Breast epithelium (tissue), 3 donors: Measurements from ENCODE around the gene TLE7.

Source experiments
- POLR2A ChIP-seq: fragments of 450-650 bp; IDR thresholded peaks from one replicate; pipeline ENCODE4 v1.6.1; 2016; ENCODE audit warnings: antibody characterized with exemption, mild to moderate bottlenecking, moderate library complexity
- POLR2AphosphoS5 ChIP-seq, 3 donors: sonication (generic); formaldehyde crosslinking; IDR thresholded peaks; one replicate each; pipeline ENCODE4 v1.6.1; 2017; ENCODE audit warnings: antibody characterized with exemption in 3 of 3
- TF ChIP-seq, protein P1 (sequence below), 3 donors: fragments of 450-650 bp; IDR thresholded peaks; one replicate each; pipeline ENCODE4 v1.5.1; 2016 to 2017; ENCODE audit warnings: antibody characterized with exemption in 3 of 3, mild to moderate bottlenecking in 3 of 3, moderate library complexity in 3 of 3

DNA sequence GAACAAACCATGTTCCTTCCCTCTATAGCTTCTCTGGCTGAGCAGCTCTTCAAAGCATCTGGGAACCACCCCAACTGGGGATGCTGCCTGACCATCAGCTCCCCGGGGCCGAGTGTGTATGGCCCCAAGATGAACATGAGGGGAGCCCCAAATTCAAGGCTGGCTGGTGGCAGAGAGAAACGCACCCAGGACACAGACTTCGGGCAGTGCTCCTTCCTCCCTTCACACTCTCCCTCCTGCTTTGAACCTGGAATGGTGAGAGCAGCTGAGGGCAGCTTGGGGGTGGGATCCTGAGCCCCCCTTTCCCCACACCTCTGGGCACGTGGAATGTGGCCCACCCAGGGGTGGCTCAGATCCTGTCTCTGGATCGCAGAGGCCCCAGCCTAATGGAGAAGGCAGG lies 17.2 kb downstream of the TLE7 start:
- TF ChIP-seq, protein P1, sequence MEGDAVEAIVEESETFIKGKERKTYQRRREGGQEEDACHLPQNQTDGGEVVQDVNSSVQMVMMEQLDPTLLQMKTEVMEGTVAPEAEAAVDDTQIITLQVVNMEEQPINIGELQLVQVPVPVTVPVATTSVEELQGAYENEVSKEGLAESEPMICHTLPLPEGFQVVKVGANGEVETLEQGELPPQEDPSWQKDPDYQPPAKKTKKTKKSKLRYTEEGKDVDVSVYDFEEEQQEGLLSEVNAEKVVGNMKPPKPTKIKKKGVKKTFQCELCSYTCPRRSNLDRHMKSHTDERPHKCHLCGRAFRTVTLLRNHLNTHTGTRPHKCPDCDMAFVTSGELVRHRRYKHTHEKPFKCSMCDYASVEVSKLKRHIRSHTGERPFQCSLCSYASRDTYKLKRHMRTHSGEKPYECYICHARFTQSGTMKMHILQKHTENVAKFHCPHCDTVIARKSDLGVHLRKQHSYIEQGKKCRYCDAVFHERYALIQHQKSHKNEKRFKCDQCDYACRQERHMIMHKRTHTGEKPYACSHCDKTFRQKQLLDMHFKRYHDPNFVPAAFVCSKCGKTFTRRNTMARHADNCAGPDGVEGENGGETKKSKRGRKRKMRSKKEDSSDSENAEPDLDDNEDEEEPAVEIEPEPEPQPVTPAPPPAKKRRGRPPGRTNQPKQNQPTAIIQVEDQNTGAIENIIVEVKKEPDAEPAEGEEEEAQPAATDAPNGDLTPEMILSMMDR (IDR thresholded peaks at IDR 0.05), result no peak
- TF ChIP-seq POLR2A, result no peak
- TF ChIP-seq POLR2AphosphoS5 (IDR thresholded peaks at IDR 0.05), result no peak
